Caco-2 (cell line): ENCODE data around the gene RNF217. TPM values are rescaled to one million over a fixed set of nuclear protein-coding genes. Genes with fewer than 3 reads are reported as not detected.

ENCODE experiments used
- BruUV-seq: library from RNA; stranded (reverse); fragments of 400-500 nt; replicated peaks from 2 replicates; lab custom pipeline; 2021; lab: Mats Ljungman, UMichigan
- CTCF ChIA-PET: fragments of 300-600 bp; sonication (Branson Sonifier 250); formaldehyde crosslinking; loops from one replicate; lab custom pipeline; 2022; ENCODE audit warnings: antibody characterized with exemption; lab: Charles Lee
- POLR2A ChIA-PET: fragments of 300-600 bp; sonication (Branson Sonifier 250); formaldehyde crosslinking; loops from one replicate; lab custom pipeline; 2022; ENCODE audit warnings: antibody characterized with exemption; lab: Charles Lee
- DNase-seq, 2 experiments: peaks; one replicate each; pipeline versions ENCODE4 v3.0.0 to v3.0.0-alpha.2; 2020 to 2022
- H3K27me3 ChIP-seq: replicated peaks from 2 replicates; pipeline ENCODE4 v1.6.0; 2011; ENCODE audit warnings: low read length; ENCODE audit not compliant: control insufficient read depth, insufficient read depth
- H3K36me3 ChIP-seq: 2 replicates; pipeline ENCODE4 v1.5.1; 2011; ENCODE audit warnings: low read length; ENCODE audit not compliant: control insufficient read depth, insufficient read depth
- H3K4me1 ChIP-seq: fragments of 250-450 bp; sonication (Bioruptor Pico); 2 replicates; pipeline ENCODE4 v1.5.1; 2020; ENCODE audit warnings: mild to moderate bottlenecking
- H3K4me3 ChIP-seq: 2 replicates; pipeline ENCODE4 v1.5.1; 2011; ENCODE audit warnings: low read depth, mild to moderate bottlenecking, control low read depth, low read length
- H3K9me3 ChIP-seq: fragments of 250-450 bp; sonication (Bioruptor Pico); 2 replicates; pipeline ENCODE4 v1.5.1; 2020; ENCODE audit warnings: mild to moderate bottlenecking, moderate library complexity
- H3K27ac Mint-ChIP-seq: one replicate; pipeline ENCODE4 v1.8.0; 2022; ENCODE audit warnings: mixed read lengths; ENCODE audit not compliant: unreplicated experiment
- H3K27me3 Mint-ChIP-seq: one replicate; pipeline ENCODE4 v1.8.0; 2022; ENCODE audit warnings: mixed read lengths; ENCODE audit not compliant: insufficient read depth, unreplicated experiment
- H3K36me3 Mint-ChIP-seq: one replicate; pipeline ENCODE4 v1.8.0; 2022; ENCODE audit warnings: mild to moderate bottlenecking, mixed read lengths; ENCODE audit not compliant: insufficient read depth, unreplicated experiment
- H3K4me1 Mint-ChIP-seq: one replicate; pipeline ENCODE4 v1.8.0; 2022; ENCODE audit warnings: low read depth, mixed read lengths; ENCODE audit not compliant: unreplicated experiment
- H3K4me3 Mint-ChIP-seq: one replicate; pipeline ENCODE4 v1.8.0; 2022; ENCODE audit warnings: mild to moderate bottlenecking, moderate library complexity, mixed read lengths; ENCODE audit not compliant: unreplicated experiment
- H3K9me3 Mint-ChIP-seq: one replicate; pipeline ENCODE4 v1.8.0; 2022; ENCODE audit warnings: mixed read lengths; ENCODE audit not compliant: unreplicated experiment
- intact Hi-C: fragments of 100-400 bp; cut with micrococcal nuclease; formaldehyde crosslinking; loops from one replicate; pipeline ENCODE4 v1.10.0; 2022; ENCODE audit not compliant: unreplicated experiment
- total RNA-seq: library from RNA; stranded (reverse); gene quantifications from 2 replicates; pipeline ENCODE4 v1.2.3, GENCODE V29; 2022
- TF ChIP-seq, protein P1 (sequence below), 2 experiments: fragments of 200-600 bp in 1 of 2; IDR thresholded peaks; 1 replicate in 1 of 2; 2 replicates in 1 of 2; pipeline versions ENCODE4 v1.5.1 to v1.8.0; 2011 to 2022; ENCODE audit warnings: antibody characterized with exemption in 1 of 2, control low read depth in 1 of 2, inconsistent platforms in 1 of 2, low read depth in 1 of 2, low read length in 1 of 2, mild to moderate bottlenecking in 1 of 2, moderate library complexity in 1 of 2; ENCODE audit not compliant: insufficient read depth in 1 of 2, severe bottlenecking in 1 of 2, unreplicated experiment in 1 of 2

Gene RNF217
- total RNA-seq, 1 experiment from 2014 or later, result 0.09 TPM

DNA sequence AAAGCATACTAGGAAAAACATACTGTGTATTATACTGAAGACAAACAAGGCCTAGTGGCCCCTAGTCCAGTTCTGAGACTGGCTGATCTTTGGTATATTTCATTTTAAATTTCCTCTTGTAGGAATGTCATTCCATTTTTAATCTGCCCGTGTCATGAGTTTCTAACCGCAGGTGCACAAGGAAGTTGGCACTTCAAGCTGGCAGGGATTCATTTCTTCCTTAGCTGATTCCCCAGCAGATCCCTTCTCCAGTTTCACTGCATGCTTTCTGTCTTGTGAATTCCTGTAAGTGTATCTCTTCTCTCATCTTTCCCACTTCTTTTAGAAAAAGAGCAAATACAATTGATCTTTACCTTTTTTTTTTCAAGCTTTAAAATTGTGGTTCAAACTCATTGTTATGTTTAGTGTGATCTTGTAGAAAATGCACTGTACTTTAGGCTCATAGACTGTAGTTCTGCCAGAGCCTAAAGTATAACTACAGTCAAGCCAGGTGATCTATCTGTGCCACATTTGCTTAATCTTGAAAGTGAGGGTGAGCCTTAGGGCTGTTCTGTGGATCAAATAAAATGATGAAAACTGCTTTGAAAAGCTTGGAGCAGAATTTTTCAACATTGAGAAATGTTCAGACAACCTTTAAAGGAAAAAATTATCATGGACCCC lies 37.0 kb downstream of the RNF217 start:
- BruUV-seq, result no TSS peak
- Mint-ChIP-seq H3K4me1 (no peaks in the 10 kb centered on the region), H3K27ac (no peak overlapping the region), H3K36me3 (no peaks in the 10 kb centered on the region), H3K27me3 (peaks cover 3% of the 10 kb centered on the region), H3K4me3 (no peak overlapping the region), H3K9me3 (no peaks in the 10 kb centered on the region)
- Histone ChIP-seq H3K4me3 (no peak overlapping the region), H3K9me3 (no peaks in the 10 kb centered on the region), H3K36me3 (no peaks in the 10 kb centered on the region), H3K27me3 (no peaks in the 10 kb centered on the region), H3K4me1 (no peaks in the 10 kb centered on the region)
- ChIA-PET POLR2A (no interaction called here), CTCF (no interaction called here)
- TF ChIP-seq, protein P1, sequence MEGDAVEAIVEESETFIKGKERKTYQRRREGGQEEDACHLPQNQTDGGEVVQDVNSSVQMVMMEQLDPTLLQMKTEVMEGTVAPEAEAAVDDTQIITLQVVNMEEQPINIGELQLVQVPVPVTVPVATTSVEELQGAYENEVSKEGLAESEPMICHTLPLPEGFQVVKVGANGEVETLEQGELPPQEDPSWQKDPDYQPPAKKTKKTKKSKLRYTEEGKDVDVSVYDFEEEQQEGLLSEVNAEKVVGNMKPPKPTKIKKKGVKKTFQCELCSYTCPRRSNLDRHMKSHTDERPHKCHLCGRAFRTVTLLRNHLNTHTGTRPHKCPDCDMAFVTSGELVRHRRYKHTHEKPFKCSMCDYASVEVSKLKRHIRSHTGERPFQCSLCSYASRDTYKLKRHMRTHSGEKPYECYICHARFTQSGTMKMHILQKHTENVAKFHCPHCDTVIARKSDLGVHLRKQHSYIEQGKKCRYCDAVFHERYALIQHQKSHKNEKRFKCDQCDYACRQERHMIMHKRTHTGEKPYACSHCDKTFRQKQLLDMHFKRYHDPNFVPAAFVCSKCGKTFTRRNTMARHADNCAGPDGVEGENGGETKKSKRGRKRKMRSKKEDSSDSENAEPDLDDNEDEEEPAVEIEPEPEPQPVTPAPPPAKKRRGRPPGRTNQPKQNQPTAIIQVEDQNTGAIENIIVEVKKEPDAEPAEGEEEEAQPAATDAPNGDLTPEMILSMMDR (IDR thresholded peaks at IDR 0.05; ENCODE audit: insufficient read depth in 1 of 2, low read depth in 1 of 2, low read length in 1 of 2, severe bottlenecking in 1 of 2, unreplicated experiment in 1 of 2), result no peak
- no peak for DNase-seq
- intact Hi-C loops, result no loop called here

DNA sequence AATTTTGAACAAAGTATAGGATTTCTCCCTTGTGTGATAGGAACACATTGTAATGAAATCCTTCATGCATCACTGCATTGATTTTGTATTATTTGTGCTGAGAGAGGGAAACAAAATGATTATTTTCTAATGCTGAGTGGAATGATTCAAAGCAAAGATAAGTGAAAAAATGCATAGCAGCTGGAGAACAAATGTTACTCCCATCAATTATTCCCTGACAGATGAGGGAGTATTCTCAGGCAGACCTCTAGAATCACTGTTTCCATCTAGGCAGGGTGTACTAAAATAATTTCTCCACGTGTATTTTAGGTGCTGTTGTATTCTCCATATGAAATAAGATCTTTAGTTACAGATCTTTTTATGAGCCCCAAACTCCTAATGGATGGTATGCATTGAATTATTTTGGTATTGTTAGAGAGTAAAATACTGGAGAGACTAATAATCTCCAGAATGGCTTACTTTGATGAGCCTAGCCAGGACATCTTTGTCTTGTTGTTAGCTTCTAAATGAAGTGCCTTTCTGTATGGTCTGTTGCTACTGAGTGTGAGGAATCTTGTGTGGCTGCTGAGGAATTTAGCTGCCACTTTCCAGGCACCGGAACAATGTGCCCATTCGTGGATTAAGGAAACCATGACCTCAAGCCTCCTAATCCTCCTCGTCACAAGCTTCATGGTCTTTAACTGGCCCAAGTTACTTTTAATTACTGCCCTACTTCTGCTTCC lies 39.6 kb downstream of the RNF217 start:
- H3K9me3 Mint-ChIP-seq, result no peaks in the 10 kb centered on the region
- H3K9me3 ChIP-seq, result no peaks in the 10 kb centered on the region
- H3K4me1 ChIP-seq, result no peaks in the 10 kb centered on the region
- no peak overlapping the region for H3K27ac Mint-ChIP-seq
- no peaks in the 10 kb centered on the region for H3K27me3 ChIP-seq
- no peaks in the 10 kb centered on the region for H3K36me3 Mint-ChIP-seq
- no peaks in the 10 kb centered on the region for H3K36me3 ChIP-seq
- ChIA-PET POLR2A (no interaction called here), CTCF (no interaction called here)
- H3K4me3 ChIP-seq, result no peak overlapping the region
- intact Hi-C loops, result no loop called here
- BruUV-seq, result no TSS peak
- no peaks in the 10 kb centered on the region for H3K4me1 Mint-ChIP-seq
- H3K4me3 Mint-ChIP-seq, result no peak overlapping the region
- DNase-seq, result no peak
- TF ChIP-seq, protein P1 (IDR thresholded peaks at IDR 0.05; ENCODE audit: insufficient read depth in 1 of 2, low read depth in 1 of 2, low read length in 1 of 2, severe bottlenecking in 1 of 2, unreplicated experiment in 1 of 2), result no peak
- peaks cover 3% of the 10 kb centered on the region for H3K27me3 Mint-ChIP-seq

DNA sequence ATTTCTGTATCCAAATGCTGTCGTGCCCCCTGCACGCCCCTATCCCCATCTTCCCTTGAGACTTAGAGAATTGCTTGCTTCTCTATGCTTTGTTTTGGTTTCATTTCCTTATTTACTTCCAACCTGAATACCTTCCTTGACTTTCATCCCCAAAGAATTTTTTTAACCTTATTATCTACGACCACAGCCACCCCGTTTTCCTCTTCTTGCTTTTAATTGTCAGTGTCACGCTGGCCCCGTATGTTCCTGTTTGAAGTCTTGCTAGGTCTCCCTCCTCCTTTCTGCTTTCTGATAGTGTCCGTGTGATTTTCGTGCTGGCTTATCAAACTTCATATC lies 40.1 kb downstream of the RNF217 start:
- no peak overlapping the region for H3K4me3 ChIP-seq
- H3K27me3 Mint-ChIP-seq, result peaks cover 3% of the 10 kb centered on the region
- POLR2A ChIA-PET, result no interaction called here

More for the DNA sequence above, 40.1 kb downstream of the RNF217 start:
- no peaks in the 10 kb centered on the region for H3K4me1 Mint-ChIP-seq
- intact Hi-C loops, result no loop called here
- TF ChIP-seq, protein P1 (IDR thresholded peaks at IDR 0.05; ENCODE audit: insufficient read depth in 1 of 2, low read depth in 1 of 2, low read length in 1 of 2, severe bottlenecking in 1 of 2, unreplicated experiment in 1 of 2), result no peak
- no peaks in the 10 kb centered on the region for H3K36me3 Mint-ChIP-seq
- H3K9me3 Mint-ChIP-seq, result no peaks in the 10 kb centered on the region
- no peak for DNase-seq
- no peak overlapping the region for H3K27ac Mint-ChIP-seq
- Histone ChIP-seq H3K9me3 (no peaks in the 10 kb centered on the region), H3K36me3 (no peaks in the 10 kb centered on the region), H3K27me3 (no peaks in the 10 kb centered on the region), H3K4me1 (no peaks in the 10 kb centered on the region)
- H3K4me3 Mint-ChIP-seq, result no peak overlapping the region
- CTCF ChIA-PET, result no interaction called here
- BruUV-seq, result no TSS peak
